Stimulated activated CD4-positive, alpha-beta T cell treated with anti-CD3 and anti-CD28 coated beads, Interleukin-2, amount 100 ng/mL, for 48 hours (primary cell): ENCODE results near the gene KRT2.

Experiments
- DNase-seq, 2 donors: peaks; one replicate each; pipeline ENCODE4 v3.0.0-alpha.2; 2020

The KRT2 gene

GRCh38 chr12:52636189-52636588 is 15.8 kb downstream of the KRT2 start:
- DNase-seq, result no peak

- DNase-seq, result no peak
Measured at GRCh38 chr12:52634266-52635056, 17.6 kb downstream of the KRT2 start.

- DNase-seq, result no peak
Measured at GRCh38 chr12:52633383-52633782, 18.6 kb downstream of the KRT2 start.

- DNase-seq, result no peak
Measured at GRCh38 chr12:52632656-52633055, 19.4 kb downstream of the KRT2 start.

- DNase-seq, result no peak
Measured at GRCh38 chr12:52631676-52632459, 20.1 kb downstream of the KRT2 start.

- no peak for DNase-seq
Measured at GRCh38 chr12:52631264-52631663, 20.7 kb downstream of the KRT2 start.

GRCh38 chr12:52630599-52631200 is 21.3 kb downstream of the KRT2 start:
- DNase-seq, result no peak

- DNase-seq, result no peak
Measured at GRCh38 chr12:52630008-52630500, 22.0 kb downstream of the KRT2 start.

- no peak for DNase-seq
Measured at GRCh38 chr12:52629281-52630007, 22.6 kb downstream of the KRT2 start.

- no peak for DNase-seq
Measured at GRCh38 chr12:52628841-52629240, 23.2 kb downstream of the KRT2 start.

GRCh38 chr12:52628111-52628507 is 23.9 kb downstream of the KRT2 start:
- no peak for DNase-seq

GRCh38 chr12:52627395-52628110 is 24.5 kb downstream of the KRT2 start:
- no peak for DNase-seq

- DNase-seq, result no peak
Measured at GRCh38 chr12:52622349-52622748, 29.7 kb downstream of the KRT2 start.

GRCh38 chr12:52618866-52619265 is 33.1 kb downstream of the KRT2 start:
- DNase-seq, result no peak

GRCh38 chr12:52618216-52618615 is 33.8 kb downstream of the KRT2 start, which contains the start of gene KRT73:
Gene KRT73, minus strand, starts transcription at chr12:52618559. Its CDS starts 35 bp downstream, at chr12:52618524.
- DNase-seq, result no peak

GRCh38 chr12:52617403-52617785 is 34.6 kb downstream of the KRT2 start:
- no peak for DNase-seq

- DNase-seq, result no peak
Measured at GRCh38 chr12:52616680-52617402, 35.2 kb downstream of the KRT2 start.

GRCh38 chr12:52615912-52616311 is 36.1 kb downstream of the KRT2 start:
- no peak for DNase-seq

GRCh38 chr12:52615208-52615868 is 36.7 kb downstream of the KRT2 start:
- DNase-seq, result peak in 1 of 2 donors; percentile 27

GRCh38 chr12:52614381-52615207 is 37.4 kb downstream of the KRT2 start:
- DNase-seq, result no peak
